WERI-Rb-1 (cell line): ENCODE data around the gene SCN3B.
"Not testable (repeated sequence)": the region's sequence is repeated elsewhere in the genome, so short reads cannot be mapped to it uniquely, and the experiment has no call there.

Experiments
- DNase-seq: peaks from one replicate; pipeline ENCODE4 v3.0.0-alpha.2; 2020
- H3K27ac ChIP-seq: fragments of 250-450 bp; sonication (Bioruptor Pico); 2 replicates; pipeline ENCODE4 v1.5.1; 2020; ENCODE audit warnings: mild to moderate bottlenecking, moderate library complexity
- H3K27me3 ChIP-seq: fragments of 250-450 bp; sonication (Bioruptor Pico); 2 replicates; pipeline ENCODE4 v1.5.1; 2021; ENCODE audit warnings: mild to moderate bottlenecking, low read depth, moderate library complexity; ENCODE audit not compliant: insufficient read depth, severe bottlenecking
- H3K36me3 ChIP-seq: fragments of 250-450 bp; sonication (Bioruptor Pico); 2 replicates; pipeline ENCODE4 v1.5.1; 2020; ENCODE audit warnings: mild to moderate bottlenecking, moderate library complexity
- H3K4me3 ChIP-seq: 2 replicates; pipeline ENCODE4 v1.5.1; 2011; ENCODE audit warnings: low read depth, mild to moderate bottlenecking, control low read depth, low read length
- H3K9me3 ChIP-seq: fragments of 250-450 bp; sonication (Bioruptor Pico); 2 replicates; pipeline ENCODE4 v1.5.1; 2021; ENCODE audit warnings: mild to moderate bottlenecking, moderate library complexity; ENCODE audit not compliant: severe bottlenecking
- CTCF ChIP-seq: IDR thresholded peaks from 2 replicates; pipeline ENCODE4 v1.5.1; 2011; ENCODE audit warnings: low read depth, mild to moderate bottlenecking, control low read depth, inconsistent platforms, low read length

Gene SCN3B

GRCh38 chr11:123677510-123677909 is 23.1 kb upstream of the SCN3B start:
- no peak overlapping the region for H3K27ac ChIP-seq
- H3K27me3 ChIP-seq = no peaks in the 10 kb centered on the region
- no peaks in the 10 kb centered on the region for H3K9me3 ChIP-seq
- TF ChIP-seq CTCF = no peak
- no peaks in the 10 kb centered on the region for H3K36me3 ChIP-seq
- DNase-seq = no peak
- no peak overlapping the region for H3K4me3 ChIP-seq

GRCh38 chr11:123674297-123674696 is 19.9 kb upstream of the SCN3B start:
- no peak overlapping the region for H3K4me3 ChIP-seq
- DNase-seq = no peak
- H3K27me3 ChIP-seq = no peaks in the 10 kb centered on the region
- no peak for TF ChIP-seq CTCF
- no peak overlapping the region for H3K27ac ChIP-seq
- H3K36me3 ChIP-seq = no peaks in the 10 kb centered on the region
- no peaks in the 10 kb centered on the region for H3K9me3 ChIP-seq

GRCh38 chr11:123672568-123672967 is 18.1 kb upstream of the SCN3B start:
- no peaks in the 10 kb centered on the region for H3K36me3 ChIP-seq
- no peak overlapping the region for H3K27ac ChIP-seq
- no peak for DNase-seq
- no peaks in the 10 kb centered on the region for H3K27me3 ChIP-seq
- H3K4me3 ChIP-seq = no peak overlapping the region
- H3K9me3 ChIP-seq = no peaks in the 10 kb centered on the region
- TF ChIP-seq CTCF = no peak

- TF ChIP-seq CTCF = no peak
- H3K27ac ChIP-seq = no peak overlapping the region
- H3K4me3 ChIP-seq = no peak overlapping the region
- no peaks in the 10 kb centered on the region for H3K9me3 ChIP-seq
- no peaks in the 10 kb centered on the region for H3K36me3 ChIP-seq
- no peaks in the 10 kb centered on the region for H3K27me3 ChIP-seq
- DNase-seq = no peak
Observed at GRCh38 chr11:123671534-123671933, 17.1 kb upstream of the SCN3B start.

GRCh38 chr11:123670081-123670480 is 15.7 kb upstream of the SCN3B start:
- DNase-seq = no peak
- no peak for TF ChIP-seq CTCF
- Histone ChIP-seq H3K4me3 (no peak overlapping the region), H3K9me3 (no peaks in the 10 kb centered on the region), H3K27me3 (no peaks in the 10 kb centered on the region), H3K27ac (no peak overlapping the region), H3K36me3 (no peaks in the 10 kb centered on the region)

GRCh38 chr11:123665306-123665705 is 10.9 kb upstream of the SCN3B start:
- Histone ChIP-seq H3K27me3 (no peaks in the 10 kb centered on the region), H3K9me3 (no peaks in the 10 kb centered on the region), H3K36me3 (no peaks in the 10 kb centered on the region), H3K27ac (no peak overlapping the region), H3K4me3 (no peak overlapping the region)
- TF ChIP-seq CTCF = no peak
- no peak for DNase-seq

GRCh38 chr11:123659965-123660364 is 5.5 kb upstream of the SCN3B start:
- not testable (repeated sequence) for H3K4me3 ChIP-seq, H3K27me3 ChIP-seq, DNase-seq, H3K9me3 ChIP-seq, H3K27ac ChIP-seq, H3K36me3 ChIP-seq
